ENCODE results near the gene NRXN3. TPM values are rescaled to one million over a fixed set of nuclear protein-coding genes. Genes with fewer than 3 reads are reported as not detected.

NRXN3 gene
- total RNA-seq, 1 experiment from 2014 or later: 1.1 TPM

GRCh38 chr14:78367355-78367754 is 197.2 kb downstream of the NRXN3 start:
- no peak overlapping the region for H3K4me2 ChIP-seq (ENCODE audit: low read length)
- no peaks in the 10 kb centered on the region for H3K4me1 ChIP-seq (ENCODE audit: insufficient read depth, low read length)
- H3K27me3 ChIP-seq (ENCODE audit: low read length): no peaks in the 10 kb centered on the region
- no peaks in the 10 kb centered on the region for H3K79me2 ChIP-seq (ENCODE audit: low read length)
- H3K9me3 ChIP-seq (ENCODE audit: low read length): 0 out of 2 replicates have a peak, but pooled peaks cover 6% of the 10 kb centered on the region
- no peaks in the 10 kb centered on the region for H3K9me2 ChIP-seq (replicated peaks; ENCODE audit: low read length)
- H3K36me3 ChIP-seq (ENCODE audit: low read depth, low read length): no peaks in the 10 kb centered on the region
- ChIA-PET CTCF (no interaction called here), POLR2A (ENCODE audit: unreplicated experiment) (no interaction called here)
- DNase-seq (no peak), ATAC-seq (no peak)
- H3F3A ChIP-seq (ENCODE audit: low read length, unreplicated experiment): no peaks in the 10 kb centered on the region
- no peak overlapping the region for H2AFZ ChIP-seq (ENCODE audit: low read length)
- H3K27ac ChIP-seq (ENCODE audit: low read length): no peak overlapping the region
- TF ChIP-seq CTCF (conservative IDR thresholded peaks at IDR 0.05; ENCODE audit: low read depth, low read length) (no peak), EZH2 (IDR thresholded peaks at IDR 0.05; ENCODE audit: low read length, unreplicated experiment) (no peak), EZH2phosphoT487 (IDR thresholded peaks at IDR 0.05; ENCODE audit: borderline replicate concordance, low read length) (no peak)
- no TSS peak for BruUV-seq (replicated peaks)
- intact Hi-C loops (cut with micrococcal nuclease): no loop called here
- H4K20me1 ChIP-seq (ENCODE audit: low read length): no peaks in the 10 kb centered on the region
- H3K9ac ChIP-seq (ENCODE audit: low read length): no peak overlapping the region
- H3K4me3 ChIP-seq (ENCODE audit: low read length): no peak overlapping the region

GRCh38 chr14:78383060-78383459 is 212.9 kb downstream of the NRXN3 start:
- Histone ChIP-seq H3K9ac (ENCODE audit: low read length) (no peak overlapping the region), H3K36me3 (ENCODE audit: low read depth, low read length) (no peaks in the 10 kb centered on the region), H3K9me2 (replicated peaks; ENCODE audit: low read length) (no peaks in the 10 kb centered on the region), H2AFZ (ENCODE audit: low read length) (no peak overlapping the region), H3K4me2 (ENCODE audit: low read length) (no peak overlapping the region), H3K4me3 (ENCODE audit: low read length) (no peak overlapping the region), H3K79me2 (ENCODE audit: low read length) (no peaks in the 10 kb centered on the region), H3K27ac (ENCODE audit: low read length) (no peak overlapping the region), H3K9me3 (ENCODE audit: low read length) (no peaks in the 10 kb centered on the region; the same call in 1 of the 2 replicates), H3K27me3 (ENCODE audit: low read length) (no peaks in the 10 kb centered on the region), H3K4me1 (ENCODE audit: insufficient read depth, low read length) (no peaks in the 10 kb centered on the region), H3F3A (ENCODE audit: low read length, unreplicated experiment) (no peaks in the 10 kb centered on the region), H4K20me1 (ENCODE audit: low read length) (no peaks in the 10 kb centered on the region)
- BruUV-seq (replicated peaks): no TSS peak
- no peak for ATAC-seq
- intact Hi-C loops (cut with micrococcal nuclease): no loop called here
- no peak for TF ChIP-seq CTCF (conservative IDR thresholded peaks at IDR 0.05; ENCODE audit: low read depth, low read length)
- TF ChIP-seq EZH2 (IDR thresholded peaks at IDR 0.05; ENCODE audit: low read length, unreplicated experiment): no peak
- no peak for TF ChIP-seq EZH2phosphoT487 (IDR thresholded peaks at IDR 0.05; ENCODE audit: borderline replicate concordance, low read length)
- ChIA-PET POLR2A (ENCODE audit: unreplicated experiment) (no interaction called here), CTCF (no interaction called here)
- DNase-seq: no peak

GRCh38 chr14:78398216-78398615 is 228.0 kb downstream of the NRXN3 start:
- no peak for TF ChIP-seq EZH2phosphoT487 (IDR thresholded peaks at IDR 0.05; ENCODE audit: borderline replicate concordance, low read length)
- no peak for TF ChIP-seq EZH2 (IDR thresholded peaks at IDR 0.05; ENCODE audit: low read length, unreplicated experiment)
- TF ChIP-seq CTCF (conservative IDR thresholded peaks at IDR 0.05; ENCODE audit: low read depth, low read length): no peak
- no peak overlapping the region for H3K27ac ChIP-seq (ENCODE audit: low read length)
- ChIA-PET CTCF (no interaction called here), POLR2A (ENCODE audit: unreplicated experiment) (no interaction called here)
- DNase-seq (no peak), ATAC-seq (no peak)
- H4K20me1 ChIP-seq (ENCODE audit: low read length): no peaks in the 10 kb centered on the region
- H3F3A ChIP-seq (ENCODE audit: low read length, unreplicated experiment): no peaks in the 10 kb centered on the region
- H3K4me1 ChIP-seq (ENCODE audit: insufficient read depth, low read length): no peaks in the 10 kb centered on the region
- H3K9ac ChIP-seq (ENCODE audit: low read length): no peak overlapping the region
- H3K9me2 ChIP-seq (replicated peaks; ENCODE audit: low read length): no peaks in the 10 kb centered on the region
- H3K4me3 ChIP-seq (ENCODE audit: low read length): no peak overlapping the region
- intact Hi-C loops (cut with micrococcal nuclease): no loop called here
- no peaks in the 10 kb centered on the region for H3K79me2 ChIP-seq (ENCODE audit: low read length)
- BruUV-seq (replicated peaks): no TSS peak
- no peaks in the 10 kb centered on the region for H3K9me3 ChIP-seq (ENCODE audit: low read length)
- H3K27me3 ChIP-seq (ENCODE audit: low read length): no peaks in the 10 kb centered on the region
- H2AFZ ChIP-seq (ENCODE audit: low read length): no peak overlapping the region
- no peaks in the 10 kb centered on the region for H3K36me3 ChIP-seq (ENCODE audit: low read depth, low read length)
- H3K4me2 ChIP-seq (ENCODE audit: low read length): no peak overlapping the region
